ENCODE measurements around the gene PLEKHF1.
"Not testable (repeated sequence)": the region's sequence is repeated elsewhere in the genome, so short reads cannot be mapped to it uniquely, and the experiment has no call there.

The PLEKHF1 gene

DNA sequence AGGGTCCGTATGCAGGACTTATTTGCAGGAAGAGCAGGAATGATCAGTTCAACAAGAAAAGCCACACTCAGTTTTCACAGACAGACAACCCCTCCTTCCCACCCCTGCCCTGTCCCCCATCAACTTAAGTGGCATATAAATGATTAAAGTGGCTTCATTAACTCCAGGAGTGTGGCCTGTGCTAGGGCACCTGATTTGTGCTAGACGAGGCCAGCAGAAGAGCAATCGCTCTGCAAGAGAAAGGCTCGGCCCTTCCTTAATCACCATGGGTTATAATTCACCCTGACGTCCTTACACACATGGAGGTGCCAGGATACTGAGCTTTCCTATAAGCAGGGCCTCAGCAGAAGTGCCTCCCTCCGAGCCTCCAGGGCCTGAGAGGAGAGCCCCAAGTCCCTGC, 35.2 kb downstream of the PLEKHF1 start:
- Histone ChIP-seq H3K9ac (ENCODE audit: low read length) (no peak overlapping the region), H3K36me3 (ENCODE audit: insufficient read depth, low read length) (peaks cover 21% of the 10 kb centered on the region), H3K27me3 (ENCODE audit: control insufficient read depth in 1 of 2, insufficient read depth in 2 of 2, low read length in 2 of 2) (no peaks in the 10 kb centered on the region), H3K4me3 (ENCODE audit: low read depth in 1 of 2, low read length in 2 of 2) (no peak overlapping the region), H3K9me3 (ENCODE audit: low read length) (no peaks in the 10 kb centered on the region), H3K27ac (ENCODE audit: low read depth, low read length) (no peak overlapping the region), H3K4me1 (ENCODE audit: insufficient read depth, low read length) (no peaks in the 10 kb centered on the region)

DNA sequence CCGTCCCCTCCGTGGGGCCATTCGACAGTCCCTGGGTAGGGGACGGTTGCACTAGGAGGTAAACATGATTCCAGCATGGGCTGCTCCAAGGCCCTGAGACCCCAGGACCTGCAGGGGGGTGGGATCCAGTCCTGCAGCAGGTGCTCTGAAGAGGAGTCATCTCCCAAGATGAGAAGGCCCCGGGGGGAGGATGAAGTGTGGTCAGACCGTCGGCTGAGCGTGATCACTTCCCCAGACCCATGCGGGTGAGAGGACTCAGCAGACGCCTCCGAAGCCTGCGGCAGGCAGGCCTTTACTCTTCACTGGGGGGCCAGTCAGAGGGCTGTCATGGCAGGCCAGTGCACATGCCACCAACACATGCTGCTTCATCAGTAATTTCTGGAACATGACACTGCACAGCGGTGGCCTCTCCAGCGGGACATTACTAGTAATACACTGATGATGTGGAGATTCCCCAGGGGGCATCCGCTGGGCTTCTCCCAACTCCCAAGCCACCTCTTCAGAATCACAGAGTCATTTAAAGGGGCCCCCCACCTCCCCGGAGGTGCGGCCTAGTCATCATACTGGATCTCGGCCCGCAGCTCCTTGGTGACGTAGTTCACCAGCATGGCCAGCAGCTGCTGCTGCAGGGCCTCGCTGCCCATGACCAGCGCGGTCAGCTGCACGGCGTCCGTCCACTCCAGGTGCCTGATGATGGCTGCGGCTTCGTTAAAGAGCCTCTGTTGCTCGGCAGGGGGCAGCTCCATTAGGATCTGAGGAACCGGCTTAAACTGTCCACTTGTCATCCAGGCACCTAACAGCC, 37.1 kb downstream of the PLEKHF1 start:
- Histone ChIP-seq H3K27me3 (ENCODE audit: control insufficient read depth in 1 of 2, insufficient read depth in 2 of 2, low read length in 2 of 2) (no peaks in the 10 kb centered on the region), H3K27ac (ENCODE audit: low read depth, low read length) (no peak overlapping the region), H3K9me3 (ENCODE audit: low read length) (no peaks in the 10 kb centered on the region), H3K36me3 (ENCODE audit: insufficient read depth, low read length) (peaks cover 32% of the 10 kb centered on the region), H3K4me3 (ENCODE audit: low read depth in 1 of 2, low read length in 2 of 2) (no peak overlapping the region), H3K9ac (ENCODE audit: low read length) (no peak overlapping the region), H3K4me1 (ENCODE audit: insufficient read depth, low read length) (no peaks in the 10 kb centered on the region)

DNA sequence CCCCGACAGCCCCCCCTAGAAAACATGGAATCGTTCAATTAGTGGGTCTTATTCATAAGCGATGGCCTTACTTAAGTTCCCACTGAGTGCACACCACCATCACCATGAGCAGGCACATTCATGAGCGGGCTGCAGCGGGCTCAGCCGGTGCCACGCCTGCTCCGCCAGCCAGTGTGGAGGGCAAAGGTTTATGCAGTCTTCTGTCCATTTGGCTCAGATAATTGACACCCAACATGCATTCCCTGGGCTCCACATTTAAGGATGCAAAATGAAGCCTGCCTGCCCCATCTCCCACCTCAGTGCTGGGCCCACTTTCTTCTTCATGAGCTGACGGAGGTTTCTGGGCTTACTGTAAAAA, 37.7 kb downstream of the PLEKHF1 start:
- no peaks in the 10 kb centered on the region for H3K9me3 ChIP-seq (ENCODE audit: low read length)
- H3K27ac ChIP-seq (ENCODE audit: low read depth, low read length) = no peak overlapping the region
- no peak overlapping the region for H3K9ac ChIP-seq (ENCODE audit: low read length)
- H3K27me3 ChIP-seq (ENCODE audit: control insufficient read depth in 1 of 2, insufficient read depth in 2 of 2, low read length in 2 of 2) = no peaks in the 10 kb centered on the region
- H3K4me1 ChIP-seq (ENCODE audit: insufficient read depth, low read length) = no peaks in the 10 kb centered on the region
- H3K4me3 ChIP-seq (ENCODE audit: low read depth in 1 of 2, low read length in 2 of 2) = no peak overlapping the region
- peaks cover 34% of the 10 kb centered on the region for H3K36me3 ChIP-seq (ENCODE audit: insufficient read depth, low read length)

- no peaks in the 10 kb centered on the region for H3K9me3 ChIP-seq (ENCODE audit: low read length)
- no peak overlapping the region for H3K4me3 ChIP-seq (ENCODE audit: low read depth in 1 of 2, low read length in 2 of 2)
- peaks cover 43% of the 10 kb centered on the region for H3K36me3 ChIP-seq (ENCODE audit: insufficient read depth, low read length)
- H3K9ac ChIP-seq (ENCODE audit: low read length) = no peak overlapping the region
- H3K4me1 ChIP-seq (ENCODE audit: insufficient read depth, low read length) = no peaks in the 10 kb centered on the region
- no peak overlapping the region for H3K27ac ChIP-seq (ENCODE audit: low read depth, low read length)
- no peaks in the 10 kb centered on the region for H3K27me3 ChIP-seq (ENCODE audit: control insufficient read depth in 1 of 2, insufficient read depth in 2 of 2, low read length in 2 of 2)
Measured at GRCh38 chr19:29704562-29705558, 39.6 kb downstream of the PLEKHF1 start.

GRCh38 chr19:29705706-29706105, 40.4 kb downstream of the PLEKHF1 start:
- no peaks in the 10 kb centered on the region for H3K4me1 ChIP-seq (ENCODE audit: insufficient read depth, low read length)
- no peaks in the 10 kb centered on the region for H3K9me3 ChIP-seq (ENCODE audit: low read length)
- H3K27ac ChIP-seq (ENCODE audit: low read depth, low read length) = no peak overlapping the region
- no peak overlapping the region for H3K4me3 ChIP-seq (ENCODE audit: low read depth in 1 of 2, low read length in 2 of 2)
- H3K36me3 ChIP-seq (ENCODE audit: insufficient read depth, low read length) = peaks cover 43% of the 10 kb centered on the region
- H3K27me3 ChIP-seq (ENCODE audit: control insufficient read depth in 1 of 2, insufficient read depth in 2 of 2, low read length in 2 of 2) = no peaks in the 10 kb centered on the region
- no peak overlapping the region for H3K9ac ChIP-seq (ENCODE audit: low read length)

GRCh38 chr19:29706635-29707034, 41.4 kb downstream of the PLEKHF1 start:
- no peak overlapping the region for H3K4me3 ChIP-seq (ENCODE audit: low read depth in 1 of 2, low read length in 2 of 2)
- H3K27ac ChIP-seq (ENCODE audit: low read depth, low read length) = no peak overlapping the region
- H3K27me3 ChIP-seq (ENCODE audit: control insufficient read depth in 1 of 2, insufficient read depth in 2 of 2, low read length in 2 of 2) = no peaks in the 10 kb centered on the region
- H3K9me3 ChIP-seq (ENCODE audit: low read length) = no peaks in the 10 kb centered on the region
- H3K36me3 ChIP-seq (ENCODE audit: insufficient read depth, low read length) = peaks cover 40% of the 10 kb centered on the region
- no peak overlapping the region for H3K9ac ChIP-seq (ENCODE audit: low read length)
- no peaks in the 10 kb centered on the region for H3K4me1 ChIP-seq (ENCODE audit: insufficient read depth, low read length)

DNA sequence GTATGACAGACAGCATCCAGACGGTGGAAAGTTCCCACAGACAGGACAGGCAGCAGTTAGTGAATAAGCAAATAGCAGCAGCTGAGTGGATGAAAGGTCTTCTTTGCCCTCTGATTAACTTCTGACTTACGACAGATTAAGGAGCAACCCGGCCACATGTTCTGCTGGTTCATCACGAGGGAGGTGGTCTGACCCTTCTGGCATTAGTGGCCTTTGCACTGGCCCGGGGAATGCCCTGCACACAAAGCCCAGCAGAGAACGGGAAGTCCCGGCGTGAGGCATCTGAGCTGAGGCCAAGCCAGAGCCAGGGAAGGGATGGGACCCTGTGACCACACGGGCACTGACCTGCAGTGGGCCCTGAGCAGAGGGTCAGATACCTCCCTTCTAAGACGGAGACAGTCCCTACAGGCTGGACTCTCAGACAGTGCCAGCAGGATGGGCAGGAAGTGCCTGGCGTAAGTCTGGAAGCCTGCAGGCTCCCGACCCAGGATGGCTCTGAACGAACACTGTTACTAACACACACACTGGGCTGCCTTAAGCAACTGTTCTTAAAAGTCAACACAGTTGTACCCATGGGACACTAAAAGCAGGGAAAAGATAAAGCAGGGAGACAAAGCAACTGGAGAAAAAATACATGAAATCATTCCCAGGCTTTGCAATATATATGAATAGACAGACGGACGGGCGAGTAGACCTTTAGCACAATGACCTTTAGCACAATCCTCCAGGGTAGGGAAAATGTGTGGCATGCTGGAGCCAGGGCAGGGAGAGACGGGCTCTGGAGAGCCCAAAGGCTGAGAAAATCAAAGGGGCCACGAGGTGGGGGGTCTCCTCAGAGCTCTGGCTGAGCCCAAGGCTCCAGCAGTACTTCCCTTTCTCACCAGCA, 43.5 kb downstream of the PLEKHF1 start:
- Histone ChIP-seq H3K36me3 (ENCODE audit: insufficient read depth, low read length) (peaks cover 30% of the 10 kb centered on the region), H3K4me1 (ENCODE audit: insufficient read depth, low read length) (peaks cover 7% of the 10 kb centered on the region), H3K9me3 (ENCODE audit: low read length) (no peaks in the 10 kb centered on the region), H3K9ac (ENCODE audit: low read length) (no peak overlapping the region), H3K27ac (ENCODE audit: low read depth, low read length) (no peak overlapping the region), H3K27me3 (ENCODE audit: control insufficient read depth in 1 of 2, insufficient read depth in 2 of 2, low read length in 2 of 2) (no peaks in the 10 kb centered on the region), H3K4me3 (ENCODE audit: low read depth in 1 of 2, low read length in 2 of 2) (no peak overlapping the region)

DNA sequence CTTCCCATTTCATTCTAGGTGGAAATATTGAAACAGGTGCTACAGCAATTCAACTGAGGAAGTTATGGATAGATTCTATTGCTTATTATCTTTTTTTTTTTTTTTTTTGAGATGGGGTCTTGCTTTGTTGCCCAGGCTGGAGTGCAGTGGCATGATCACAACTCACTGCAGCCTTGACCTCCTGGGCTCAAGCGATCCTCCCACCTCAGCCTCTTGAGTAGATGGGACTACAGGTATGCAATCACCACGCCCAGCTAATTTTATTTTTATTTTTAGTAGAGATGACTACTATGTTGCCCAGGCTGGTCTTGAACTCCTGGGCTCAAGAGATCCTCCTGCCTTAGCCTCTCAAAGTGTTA, 44.2 kb downstream of the PLEKHF1 start:
- H3K9ac ChIP-seq (ENCODE audit: low read length); H3K27ac ChIP-seq (ENCODE audit: low read depth, low read length); H3K4me3 ChIP-seq (ENCODE audit: low read depth in 1 of 2, low read length in 2 of 2); H3K9me3 ChIP-seq (ENCODE audit: low read length); H3K4me1 ChIP-seq (ENCODE audit: insufficient read depth, low read length); H3K27me3 ChIP-seq (ENCODE audit: control insufficient read depth in 1 of 2, insufficient read depth in 2 of 2, low read length in 2 of 2): not testable (repeated sequence)
- peaks cover 30% of the 10 kb centered on the region for H3K36me3 ChIP-seq (ENCODE audit: insufficient read depth, low read length)

- Histone ChIP-seq H3K9ac (ENCODE audit: low read length) (no peak overlapping the region), H3K9me3 (ENCODE audit: low read length) (no peaks in the 10 kb centered on the region), H3K27me3 (ENCODE audit: control insufficient read depth in 1 of 2, insufficient read depth in 2 of 2, low read length in 2 of 2) (no peaks in the 10 kb centered on the region), H3K36me3 (ENCODE audit: insufficient read depth, low read length) (peaks cover 17% of the 10 kb centered on the region), H3K4me1 (ENCODE audit: insufficient read depth, low read length) (peaks cover 20% of the 10 kb centered on the region), H3K4me3 (ENCODE audit: low read depth in 1 of 2, low read length in 2 of 2) (no peak overlapping the region), H3K27ac (ENCODE audit: low read depth, low read length) (no peak overlapping the region)
Measured at GRCh38 chr19:29711584-29712132, 46.4 kb downstream of the PLEKHF1 start.

- Histone ChIP-seq H3K4me1 (ENCODE audit: insufficient read depth, low read length) (peaks cover 20% of the 10 kb centered on the region), H3K4me3 (ENCODE audit: low read depth in 1 of 2, low read length in 2 of 2) (no peak overlapping the region)
Measured at GRCh38 chr19:29712744-29713516, 47.7 kb downstream of the PLEKHF1 start.

More at GRCh38 chr19:29712744-29713516, 47.7 kb downstream of the PLEKHF1 start:
- Histone ChIP-seq H3K9ac (ENCODE audit: low read length) (no peak overlapping the region), H3K36me3 (ENCODE audit: insufficient read depth, low read length) (peaks cover 9% of the 10 kb centered on the region), H3K27ac (ENCODE audit: low read depth, low read length) (no peak overlapping the region), H3K27me3 (ENCODE audit: control insufficient read depth in 1 of 2, insufficient read depth in 2 of 2, low read length in 2 of 2) (no peaks in the 10 kb centered on the region), H3K9me3 (ENCODE audit: low read length) (no peaks in the 10 kb centered on the region)
